K562 (cell line): ENCODE results near the gene CTNNA3. TPM values are rescaled to one million over a fixed set of nuclear protein-coding genes. Genes with fewer than 3 reads are reported as not detected.

Source experiments
- ATAC-seq: fragments of 200-7000 bp; cut with Tn5 transposase; 3 replicates; pipeline ENCODE4 v1.9.1; 2020; ENCODE audit warnings: moderate library complexity
- BruUV-seq: library from RNA; stranded (reverse); fragments of 400-500 nt; replicated peaks from 2 replicates; lab custom pipeline; 2021; lab: Mats Ljungman, UMichigan
- CTCF ChIA-PET: fragments of 300-600 bp; formaldehyde crosslinking; extraction: SDS; loops from one replicate; lab custom pipeline; 2021; ENCODE audit warnings: low intra/inter-chr PET ratio; lab: Yijun Ruan, JAX
- POLR2A ChIA-PET: fragments of 300-600, 350-650 bp; sonication (Branson Sonifier 250); formaldehyde crosslinking; extraction: SDS; loops from one replicate; lab custom pipeline; 2021; ENCODE audit warnings: antibody characterized with exemption, inconsistent platforms; lab: Yijun Ruan, JAX
- DNase-seq, 4 experiments: peaks; one replicate each; pipeline versions ENCODE4 v3.0.0 to v3.0.0-alpha.2; 2011 to 2018; ENCODE audit warnings: low spot score in 3 of 4, mixed read lengths in 3 of 4; ENCODE audit errors: extremely low read depth in 1 of 4
- FAIRE-seq: peaks from 2 replicates; lab custom pipeline; 2011; peaks lifted over from hg19 to GRCh38; lab: Jason Lieb, UNC
- H2AFZ ChIP-seq: 2 replicates; pipeline ENCODE4 v1.6.0; 2011; ENCODE audit warnings: low read depth, low read length, control low read depth, inconsistent platforms
- H3K27ac ChIP-seq: fragments of 200-600 bp; 3 replicates; pipeline ENCODE4 v1.8.0; 2011; ENCODE audit warnings: low read depth, mild to moderate bottlenecking, control low read depth, inconsistent platforms, low read length, moderate library complexity, mixed read lengths; ENCODE audit errors: extremely low read depth
- H3K27me3 ChIP-seq, 2 experiments: fragments of 300-600 bp in 1 of 2; 2 replicates in 1 of 2; 3 replicates in 1 of 2; pipeline versions ENCODE4 v1.6.0 to v1.8.0; 2011; ENCODE audit warnings: inconsistent platforms in 2 of 2, low read length in 2 of 2, mild to moderate bottlenecking in 1 of 2, mixed read lengths in 1 of 2, moderate library complexity in 1 of 2; ENCODE audit not compliant: control insufficient read depth in 2 of 2, insufficient read depth in 2 of 2
- H3K36me3 ChIP-seq: fragments of 300-600 bp; 3 replicates; pipeline ENCODE4 v1.8.0; 2011; ENCODE audit warnings: mild to moderate bottlenecking, low read length, inconsistent platforms; ENCODE audit not compliant: control insufficient read depth, insufficient read depth
- H3K4me1 ChIP-seq, 2 experiments: fragments of 200-600 bp in 1 of 2; replicated peaks in 1 of 2; 2 replicates in 1 of 2; 3 replicates in 1 of 2; pipeline versions ENCODE4 v1.5.1 to v1.8.0; 2011; ENCODE audit warnings: inconsistent platforms in 2 of 2, low read length in 2 of 2, mild to moderate bottlenecking in 1 of 2, mixed read lengths in 1 of 2, moderate library complexity in 1 of 2; ENCODE audit not compliant: control insufficient read depth in 2 of 2, insufficient read depth in 2 of 2
- H3K4me2 ChIP-seq: 2 replicates; pipeline ENCODE4 v1.6.1; 2011; ENCODE audit warnings: low read length, control low read depth, inconsistent platforms, mixed read lengths; ENCODE audit not compliant: insufficient read depth
- H3K4me3 ChIP-seq: fragments of 200-600 bp; sonication (generic), shearing (Covaris generic); 2 replicates; pipeline ENCODE4 v1.5.1; 2016; ENCODE audit warnings: control low read depth, inconsistent platforms
- H3K79me2 ChIP-seq: fragments of 200-600 bp; 3 replicates; pipeline ENCODE4 v1.8.0; 2011; ENCODE audit warnings: low read length, inconsistent platforms; ENCODE audit not compliant: control insufficient read depth, insufficient read depth
- H3K9ac ChIP-seq, 2 experiments: 2 replicates each; pipeline versions ENCODE4 v1.6.0 to v1.6.1; 2011; ENCODE audit warnings: low read depth in 2 of 2, low read length in 2 of 2, control low read depth in 1 of 2, inconsistent platforms in 1 of 2, mild to moderate bottlenecking in 1 of 2, mixed read lengths in 1 of 2; ENCODE audit not compliant: insufficient read depth in 1 of 2
- H3K9me1 ChIP-seq: one replicate; pipeline ENCODE4 v1.6.0; 2011; ENCODE audit warnings: inconsistent platforms, mild to moderate bottlenecking, low read length, moderate library complexity; ENCODE audit not compliant: control insufficient read depth, insufficient read depth
- H3K9me3 ChIP-seq: replicated peaks from 2 replicates; pipeline ENCODE4 v1.5.1; 2011; ENCODE audit warnings: low read depth, low read length, inconsistent platforms; ENCODE audit not compliant: control insufficient read depth, insufficient read depth
- H4K20me1 ChIP-seq: replicated peaks from 2 replicates; pipeline ENCODE4 v1.6.1; 2011; ENCODE audit warnings: low read length, inconsistent platforms, mixed read lengths; ENCODE audit not compliant: control insufficient read depth, insufficient read depth
- CHD4 ChIP-seq: fragments of 200-600 bp; sonication (generic); IDR thresholded peaks from 3 replicates; pipeline ENCODE4 v1.6.1; 2012; ENCODE audit warnings: low read depth, mild to moderate bottlenecking, mixed read lengths, low read length, inconsistent platforms; ENCODE audit not compliant: insufficient read depth, insufficient replicate concordance, poor library complexity, severe bottlenecking
- FOXJ3 ChIP-seq: sonication (generic); formaldehyde crosslinking; IDR thresholded peaks from 2 replicates; pipeline ENCODE4 v1.4.0; 2020; ENCODE audit warnings: mild to moderate bottlenecking, missing genetic modification reagents
- GATAD2A ChIP-seq: fragments of 450-650 bp; IDR thresholded peaks from 2 replicates; pipeline ENCODE4 v1.6.1; 2017
- TRIM28 ChIP-seq: fragments of 450-650 bp; IDR thresholded peaks from 2 replicates; pipeline ENCODE4 v1.6.1; 2017
- in situ Hi-C: fragments of 300-500 bp; cut with MboI; formaldehyde crosslinking; loops from 4 replicates; pipeline ENCODE4 v1.15.0; 2018; ENCODE audit warnings: inconsistent platforms, mixed read lengths
- intact Hi-C: fragments of 100-400 bp; cut with micrococcal nuclease; formaldehyde crosslinking; loops from 2 replicates; pipeline ENCODE4 v1.14.2; 2022
- polyA plus RNA-seq, 8 experiments: library from polyadenylated mRNA; depleted of rRNA in 4 of 8; stranded (reverse) in 5 of 8; unstranded in 3 of 8; fragments of >200 nt; fragmentation: Nextera tagmentation in 2 of 8; fragmentation: Illumina TruSeq in 1 of 8; extraction: Ambion mirVana in 2 of 8; extraction: Trizol in 1 of 8; gene quantifications; 2 replicates each; pipeline versions ENCODE4 v1.2.1 to v1.2.3, GENCODE V29; 2011 to 2014; ENCODE audit warnings: inconsistent platforms in 1 of 8, missing spikeins in 1 of 8
- total RNA-seq, 7 experiments: library from RNA; depleted of rRNA in 6 of 7; stranded (reverse); fragments of >200 nt in 6 of 7; fragmentation: Illumina TruSeq in 2 of 7; extraction: Trizol in 2 of 7; gene quantifications; 2 replicates each; pipeline versions ENCODE4 v1.2.1 to v1.2.3, GENCODE V29; 2011 to 2021; ENCODE audit warnings: low replicate concordance in 1 of 7
- TF ChIP-seq, protein P1 (sequence below): fragments of 250-450 bp; sonication (Bioruptor Pico); IDR thresholded peaks from 2 replicates; pipeline ENCODE4 v1.4.0; 2020; ENCODE audit warnings: mild to moderate bottlenecking, moderate library complexity

The CTNNA3 gene
- total and polyA plus RNA-seq, 9 of the 15 experiments (the other 6 are each of a cell fraction or from before 2014, with no cell fraction given): 0.04 TPM; not detected in 8

- CTCF ChIA-PET: no interaction called here
Measured at GRCh38 chr10:67527351-67527750, 168.6 kb downstream of the CTNNA3 start.

More at GRCh38 chr10:67527351-67527750, 168.6 kb downstream of the CTNNA3 start:
- ATAC-seq (no peak), FAIRE-seq (no peak), DNase-seq (no peak)
- no peak overlapping the region for H3K4me3 ChIP-seq
- no peak overlapping the region for H3K27ac ChIP-seq
- no peak overlapping the region for H2AFZ ChIP-seq
- no peaks in the 10 kb centered on the region for H3K36me3 ChIP-seq
- H3K9me1 ChIP-seq: no peaks in the 10 kb centered on the region
- in situ Hi-C loops (no loop called here), intact Hi-C loops (loop anchor here (10.0 kb wide), 1 partner anchor 593 kb away; no protein-coding TSS in a partner anchor)
- H3K27me3 ChIP-seq: no peaks in the 10 kb centered on the region
- no TSS peak for BruUV-seq
- H3K9ac ChIP-seq: no peak overlapping the region
- POLR2A ChIA-PET: no interaction called here
- H3K4me1 ChIP-seq: no peaks in the 10 kb centered on the region
- H3K79me2 ChIP-seq: no peaks in the 10 kb centered on the region
- H3K4me2 ChIP-seq: no peak overlapping the region
- TF ChIP-seq FOXJ3 (CRISPR knock-in tag) (no peak), GATAD2A (no peak), TRIM28 (no peak), CHD4 (no peak)
- TF ChIP-seq, protein P1, sequence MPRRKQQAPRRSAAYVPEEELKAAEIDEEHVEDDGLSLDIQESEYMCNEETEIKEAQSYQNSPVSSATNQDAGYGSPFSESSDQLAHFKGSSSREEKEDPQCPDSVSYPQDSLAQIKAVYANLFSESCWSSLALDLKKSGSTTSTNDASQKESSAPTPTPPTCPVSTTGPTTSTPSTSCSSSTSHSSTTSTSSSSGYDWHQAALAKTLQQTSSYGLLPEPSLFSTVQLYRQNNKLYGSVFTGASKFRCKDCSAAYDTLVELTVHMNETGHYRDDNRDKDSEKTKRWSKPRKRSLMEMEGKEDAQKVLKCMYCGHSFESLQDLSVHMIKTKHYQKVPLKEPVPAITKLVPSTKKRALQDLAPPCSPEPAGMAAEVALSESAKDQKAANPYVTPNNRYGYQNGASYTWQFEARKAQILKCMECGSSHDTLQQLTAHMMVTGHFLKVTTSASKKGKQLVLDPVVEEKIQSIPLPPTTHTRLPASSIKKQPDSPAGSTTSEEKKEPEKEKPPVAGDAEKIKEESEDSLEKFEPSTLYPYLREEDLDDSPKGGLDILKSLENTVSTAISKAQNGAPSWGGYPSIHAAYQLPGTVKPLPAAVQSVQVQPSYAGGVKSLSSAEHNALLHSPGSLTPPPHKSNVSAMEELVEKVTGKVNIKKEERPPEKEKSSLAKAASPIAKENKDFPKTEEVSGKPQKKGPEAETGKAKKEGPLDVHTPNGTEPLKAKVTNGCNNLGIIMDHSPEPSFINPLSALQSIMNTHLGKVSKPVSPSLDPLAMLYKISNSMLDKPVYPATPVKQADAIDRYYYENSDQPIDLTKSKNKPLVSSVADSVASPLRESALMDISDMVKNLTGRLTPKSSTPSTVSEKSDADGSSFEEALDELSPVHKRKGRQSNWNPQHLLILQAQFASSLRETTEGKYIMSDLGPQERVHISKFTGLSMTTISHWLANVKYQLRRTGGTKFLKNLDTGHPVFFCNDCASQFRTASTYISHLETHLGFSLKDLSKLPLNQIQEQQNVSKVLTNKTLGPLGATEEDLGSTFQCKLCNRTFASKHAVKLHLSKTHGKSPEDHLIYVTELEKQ (CRISPR knock-in tag): no peak
- H3K9me3 ChIP-seq: no peaks in the 10 kb centered on the region
- H4K20me1 ChIP-seq: no peaks in the 10 kb centered on the region
